Hematopoietic multipotent progenitor cell treated with erythropoietin and hydrocortisone succinate and interleukin-3 and kit ligand, for 15 days (in vitro differentiated cells): Measurements from ENCODE around the gene GPATCH2L.
A peak's percentile ranks its signal among the peaks of the same experiment; 100 is the strongest.

Experiments
- DNase-seq: peaks from one replicate; pipeline ENCODE4 v3.0.0-alpha.2; 2015; ENCODE audit warnings: low spot score

The GPATCH2L gene

GRCh38 chr14:76257111-76257803 is 105.5 kb downstream of the GPATCH2L start:
- no peak for DNase-seq

GRCh38 chr14:76257842-76258397 is 106.2 kb downstream of the GPATCH2L start:
- DNase-seq, result no peak

- peak; percentile 8 for DNase-seq
Measured at GRCh38 chr14:76259029-76259735, 107.5 kb downstream of the GPATCH2L start.

GRCh38 chr14:76260749-76261148 is 109.0 kb downstream of the GPATCH2L start:
- DNase-seq, result no peak

- no peak for DNase-seq
Measured at GRCh38 chr14:76261371-76261811, 109.7 kb downstream of the GPATCH2L start.

DNA sequence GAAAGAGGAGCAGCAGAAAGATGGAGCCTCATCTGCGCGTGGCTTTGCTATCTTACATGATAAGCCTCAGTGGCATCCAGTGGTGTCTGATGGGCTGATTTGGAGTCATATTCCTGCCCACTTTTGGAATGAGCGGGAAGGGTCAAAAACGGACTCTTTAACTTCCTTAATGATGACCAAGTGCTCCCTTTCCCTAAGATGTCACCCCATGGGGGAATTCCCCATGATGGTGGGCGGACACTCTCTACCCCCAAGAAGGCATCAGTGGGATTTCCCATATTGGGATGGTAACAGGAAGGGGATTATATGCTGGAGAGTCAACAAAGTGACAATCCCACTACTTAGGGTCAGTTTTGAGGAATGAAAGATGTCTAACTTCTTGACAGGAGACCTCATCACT is 110.9 kb downstream of the GPATCH2L start:
- no peak for DNase-seq
